ENCODE measurements around the gene USP17L25. TPM values are rescaled to one million over a fixed set of nuclear protein-coding genes. Genes with fewer than 3 reads are reported as not detected.

USP17L25 gene
- total RNA-seq, 1 donor from 2014 or later, result not detected

Other genes with a start within 250 kb of the USP17L25 start
- gene FAM90A26, start 159.5 kb upstream of the USP17L25 start, total RNA-seq, result not detected in 2 replicates
- gene USP17L10, start 119.3 kb upstream of the USP17L25 start, total RNA-seq, result not detected in 2 replicates
- gene USP17L11, start 114.5 kb upstream of the USP17L25 start, total RNA-seq, result not detected in 2 replicates
- not detected in 2 replicates for gene USP17L12, start 109.8 kb upstream of the USP17L25 start, total RNA-seq
- not detected in 2 replicates for gene USP17L13, start 105.0 kb upstream of the USP17L25 start, total RNA-seq
- not detected in 2 replicates for gene USP17L15, start 95.5 kb upstream of the USP17L25 start, total RNA-seq
- not detected in 2 replicates for gene USP17L17, start 86.0 kb upstream of the USP17L25 start, total RNA-seq
- gene USP17L18, start 81.3 kb upstream of the USP17L25 start, total RNA-seq, result not detected in 2 replicates
- not detected in 2 replicates for gene USP17L19, start 76.5 kb upstream of the USP17L25 start, total RNA-seq
- not detected in 2 replicates for gene USP17L20, start 71.8 kb upstream of the USP17L25 start, total RNA-seq
- not detected in 2 replicates for gene USP17L21, start 67.0 kb upstream of the USP17L25 start, total RNA-seq
- gene USP17L22, start 62.3 kb upstream of the USP17L25 start, total RNA-seq, result not detected in 2 replicates
- not detected in 2 replicates for gene USP17L24, start 4.7 kb upstream of the USP17L25 start, total RNA-seq
- gene USP17L26, start 4.7 kb downstream of the USP17L25 start, total RNA-seq, result not detected in 2 replicates
- not detected in 2 replicates for gene USP17L5, start 9.5 kb downstream of the USP17L25 start, total RNA-seq
- not detected in 2 replicates for gene USP17L27, start 14.2 kb downstream of the USP17L25 start, total RNA-seq
- not detected in 2 replicates for gene USP17L28, start 19.0 kb downstream of the USP17L25 start, total RNA-seq
- gene USP17L29, start 23.7 kb downstream of the USP17L25 start, total RNA-seq, result not detected in 2 replicates
- gene USP17L30, start 33.2 kb downstream of the USP17L25 start, total RNA-seq, result not detected in 2 replicates
- not detected in 2 replicates for gene DEFB131A, start 114.5 kb downstream of the USP17L25 start, total RNA-seq